ENCODE results near the gene GGA1.

GGA1 gene

DNA sequence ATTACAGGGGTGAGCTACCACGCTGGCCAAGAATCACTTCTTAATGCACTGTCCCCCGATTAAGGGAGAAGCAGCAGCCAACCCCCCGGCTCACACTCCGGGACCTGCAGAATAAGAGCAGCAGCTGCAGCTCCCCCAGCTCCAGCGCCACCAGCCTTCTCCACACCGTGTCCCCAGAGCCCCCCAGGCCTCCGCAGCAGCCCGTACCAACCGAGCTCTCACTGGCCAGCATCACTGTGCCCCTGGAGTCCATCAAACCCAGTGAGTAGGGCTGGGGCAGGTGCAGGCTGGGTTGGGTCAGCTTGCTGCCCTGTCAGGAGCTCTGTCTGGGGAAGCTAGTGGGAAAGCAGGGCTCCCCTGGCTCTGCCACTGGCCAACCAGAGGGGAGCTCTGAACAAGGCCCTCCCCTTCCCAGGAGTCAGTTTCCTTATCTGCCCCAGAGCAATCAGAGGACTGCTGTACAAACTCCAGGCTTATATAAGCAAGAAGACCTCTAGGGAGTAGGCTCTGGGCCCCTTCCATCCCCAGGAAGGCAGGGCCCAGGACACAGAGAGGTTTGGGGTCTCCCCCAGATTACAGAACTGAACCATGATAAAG lies 22.3 kb downstream of the GGA1 start:
- DNase-seq (ENCODE audit: low spot score): no peak

DNA sequence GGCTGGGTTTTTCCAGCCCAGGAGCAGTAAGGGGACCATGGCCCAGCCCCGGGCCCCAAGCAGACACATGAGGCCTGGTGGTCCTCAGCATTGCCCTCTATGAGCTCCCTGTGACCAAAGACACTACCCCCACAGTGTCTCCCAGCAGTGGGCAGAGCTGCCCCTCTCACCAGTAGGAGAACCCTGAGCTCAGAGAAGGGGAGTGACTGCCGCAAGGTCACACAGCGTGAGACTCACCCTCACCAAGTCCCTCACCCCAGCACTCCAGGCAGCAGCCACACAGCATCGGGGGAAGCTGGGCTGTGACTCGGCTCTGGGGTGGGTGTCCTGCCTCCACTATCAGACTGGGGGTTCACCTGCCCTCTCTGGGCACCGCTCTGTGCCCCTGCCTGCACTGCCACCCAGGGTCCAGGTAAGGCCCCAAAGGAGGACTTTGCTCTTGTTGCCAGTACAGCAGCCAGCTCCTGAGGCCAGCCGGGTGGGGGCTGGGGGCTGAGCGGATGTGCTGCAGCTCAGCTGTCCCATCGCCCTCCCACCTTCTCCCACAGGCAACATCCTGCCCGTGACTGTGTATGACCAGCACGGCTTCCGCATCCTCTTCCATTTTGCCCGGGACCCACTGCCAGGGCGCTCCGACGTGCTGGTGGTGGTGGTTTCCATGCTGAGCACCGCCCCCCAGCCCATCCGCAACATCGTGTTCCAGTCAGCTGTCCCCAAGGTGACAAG lies 23.0 kb downstream of the GGA1 start:
- no peak for DNase-seq (ENCODE audit: low spot score)

DNA sequence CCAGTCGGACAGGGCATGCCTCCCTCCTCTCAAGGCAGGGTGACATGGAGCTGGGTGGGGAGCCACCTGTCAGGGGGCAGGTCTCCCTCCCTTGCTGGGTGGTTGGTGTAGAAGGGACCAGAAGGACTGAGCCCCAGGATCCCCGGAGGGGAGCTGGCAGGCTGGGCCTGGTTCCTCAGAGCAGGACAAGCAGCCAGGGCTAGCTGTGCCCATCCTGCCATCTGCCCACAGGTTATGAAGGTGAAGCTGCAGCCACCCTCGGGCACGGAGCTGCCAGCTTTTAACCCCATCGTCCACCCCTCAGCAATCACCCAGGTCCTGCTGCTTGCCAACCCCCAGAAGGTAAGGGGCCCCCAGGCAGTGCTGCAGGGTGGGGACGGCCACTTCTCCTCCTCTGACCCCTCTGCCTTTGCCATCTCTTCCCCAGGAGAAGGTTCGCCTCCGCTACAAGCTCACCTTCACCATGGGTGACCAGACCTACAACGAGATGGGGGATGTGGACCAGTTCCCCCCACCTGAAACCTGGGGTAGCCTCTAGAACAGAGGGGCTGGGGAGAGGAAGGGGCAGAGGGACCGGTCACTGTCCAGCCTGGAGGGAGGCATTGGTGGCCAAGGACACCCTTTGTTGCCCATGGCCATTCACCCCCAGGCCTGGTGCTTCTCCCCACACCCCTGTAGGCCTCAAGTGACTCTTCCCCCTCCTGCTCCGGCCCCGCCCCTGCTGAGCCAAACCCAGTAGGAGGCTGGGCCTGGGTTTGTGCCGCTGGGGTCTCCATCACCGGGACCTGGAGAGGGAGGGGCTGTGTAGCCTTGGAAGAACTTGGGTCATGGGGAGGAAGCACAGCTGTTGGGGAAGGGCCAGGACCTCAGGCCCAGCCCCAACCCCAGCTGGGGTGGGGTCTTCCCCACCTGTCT lies 23.8 kb downstream of the GGA1 start:
- no peak for DNase-seq (ENCODE audit: low spot score)

DNA sequence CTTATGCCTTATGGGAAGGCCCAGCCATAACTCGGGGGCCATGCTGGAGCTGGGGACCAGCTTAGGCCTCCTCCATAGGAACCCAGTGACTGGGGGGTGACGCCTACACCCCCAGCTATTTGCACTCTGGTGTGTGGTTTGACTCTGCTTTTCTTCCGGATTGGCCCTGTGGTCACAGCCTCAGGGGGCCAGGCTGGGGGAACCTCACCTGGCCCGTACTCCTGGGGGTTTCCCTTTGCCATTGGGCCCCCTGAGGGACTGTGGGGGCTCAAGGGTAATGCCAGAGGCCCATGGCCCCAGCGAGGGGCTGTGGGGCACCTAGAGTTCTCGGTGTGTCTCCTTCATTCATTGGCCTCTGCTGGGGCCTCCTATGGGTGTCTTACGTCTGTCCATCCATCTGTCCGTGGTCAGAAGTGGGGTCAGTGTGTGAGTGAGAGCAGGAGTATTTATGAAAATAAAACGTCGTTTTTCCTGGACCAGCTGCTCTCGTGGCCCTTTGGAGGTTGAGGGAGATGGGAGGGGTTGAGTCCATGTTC lies 24.5 kb downstream of the GGA1 start:
- DNase-seq (ENCODE audit: low spot score): no peak

DNA sequence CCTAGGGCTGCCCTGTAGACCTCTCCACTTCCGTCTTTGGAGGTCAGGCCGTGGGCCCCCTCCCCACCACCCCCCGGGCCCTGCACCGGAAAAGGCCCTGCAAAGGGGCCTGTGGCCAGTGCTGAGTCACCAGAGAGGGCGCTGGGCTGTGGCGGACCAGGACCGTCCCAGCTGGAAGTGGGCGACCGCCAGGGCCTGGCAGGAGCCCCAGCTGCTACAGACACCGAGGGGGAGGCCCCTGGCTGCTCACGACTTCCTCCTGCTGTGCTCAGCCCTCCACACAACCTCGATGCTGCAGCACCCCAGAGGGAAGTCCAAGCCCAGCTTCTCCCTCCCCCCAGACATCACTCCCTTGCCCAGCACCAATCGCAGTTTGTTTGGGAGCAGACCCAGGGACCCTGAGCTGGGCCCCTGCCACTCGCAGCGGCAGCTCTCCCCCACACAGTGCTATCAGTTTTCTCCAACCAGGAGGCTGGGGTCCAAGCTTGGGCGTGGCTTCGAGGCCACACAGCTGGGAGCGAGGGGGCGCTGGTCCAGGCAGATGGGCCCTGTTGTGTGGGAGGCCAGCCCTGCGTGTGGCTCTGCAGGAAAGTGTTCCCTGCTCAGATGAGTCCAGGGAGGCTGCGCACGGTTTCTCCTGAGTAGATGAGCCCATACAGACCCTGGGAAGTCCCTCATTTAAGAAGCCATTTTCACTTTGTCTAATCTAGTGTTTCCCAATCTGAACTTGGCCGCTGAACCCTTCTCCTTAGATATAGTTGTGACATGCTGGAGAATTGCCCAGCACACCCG lies 25.2 kb downstream of the GGA1 start:
- DNase-seq (ENCODE audit: low spot score): no peak

DNA sequence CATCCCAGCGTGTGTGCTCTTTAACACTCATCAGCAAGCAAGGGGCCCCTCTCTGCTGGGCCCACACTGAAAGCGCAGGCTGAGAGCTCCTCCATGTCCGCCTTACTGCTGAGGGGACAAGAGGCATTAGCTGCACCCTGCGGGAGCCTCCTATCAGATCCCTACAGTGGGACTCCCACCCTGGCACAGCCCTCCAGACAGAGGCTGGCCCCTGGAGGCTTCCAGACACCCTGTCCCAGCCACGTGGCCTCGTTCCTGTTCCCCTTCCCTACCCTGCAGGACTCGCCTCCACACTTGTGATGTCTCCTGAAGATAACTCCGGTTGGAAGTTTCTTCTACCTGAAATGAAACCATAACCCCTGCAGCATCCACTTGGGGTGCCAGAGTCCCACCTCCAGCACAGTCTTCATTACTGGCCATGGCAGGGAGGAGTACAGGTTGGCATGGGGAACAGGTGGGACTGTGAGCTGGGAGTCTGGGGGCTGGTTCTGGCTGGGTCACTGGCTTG lies 25.8 kb downstream of the GGA1 start:
- DNase-seq (ENCODE audit: low spot score): no peak

DNA sequence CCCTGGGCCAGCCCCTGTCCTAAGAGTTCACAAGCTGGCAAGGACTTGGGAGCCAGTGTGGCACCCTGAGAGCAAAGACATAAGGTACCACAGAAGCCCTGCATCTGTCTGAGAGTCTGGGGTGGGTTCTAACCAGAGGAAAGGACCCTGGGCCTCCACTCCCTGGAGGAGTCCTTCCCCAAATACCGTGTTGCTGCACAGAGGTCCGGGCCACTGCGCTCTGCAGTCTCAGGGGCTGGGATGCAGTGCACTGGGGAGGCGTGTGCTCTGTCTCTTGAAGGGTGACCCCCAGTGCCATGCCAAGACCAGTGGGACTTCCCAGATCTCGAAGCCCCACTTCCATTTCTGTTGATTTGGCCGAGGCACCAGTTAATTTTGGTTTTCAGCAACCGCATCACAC lies 26.5 kb downstream of the GGA1 start:
- DNase-seq (ENCODE audit: low spot score): no peak

DNA sequence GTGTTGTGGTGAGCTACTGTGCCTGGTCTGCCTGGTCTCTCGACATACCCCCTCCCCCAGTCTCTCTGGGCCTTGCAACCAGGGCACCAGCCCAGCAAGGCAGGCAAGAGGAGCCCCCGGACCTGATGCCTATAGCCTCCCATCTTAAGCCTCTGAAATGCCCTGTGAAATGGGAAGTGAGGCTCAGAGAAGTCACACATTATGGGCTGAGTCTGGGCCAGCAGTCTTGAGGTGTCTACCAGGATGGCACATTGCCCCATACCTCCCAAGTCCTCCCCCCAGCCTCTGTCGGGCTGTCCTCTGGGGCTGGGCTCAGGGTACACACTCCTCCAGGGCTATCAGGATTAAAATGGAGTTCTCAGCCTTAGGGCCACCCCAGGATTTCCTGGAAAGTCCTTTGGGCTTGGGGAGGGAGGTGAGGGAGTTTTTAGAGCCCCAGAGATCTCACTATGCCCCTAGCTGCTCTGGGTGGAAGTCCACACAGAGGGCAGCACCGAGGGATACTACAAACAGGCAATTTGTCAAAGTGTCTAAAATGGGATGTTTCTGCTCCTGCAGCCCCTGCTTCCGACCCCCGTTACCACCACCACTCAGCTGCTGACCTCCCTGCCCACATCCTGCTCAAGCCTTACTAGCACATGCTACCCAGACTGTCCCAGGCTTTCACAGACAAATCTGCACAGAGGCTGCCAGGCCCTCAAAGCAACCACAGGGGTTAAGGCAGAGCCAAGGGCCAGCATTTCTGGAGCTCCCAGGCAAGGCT lies 27.7 kb downstream of the GGA1 start:
- DNase-seq (ENCODE audit: low spot score): no peak

DNA sequence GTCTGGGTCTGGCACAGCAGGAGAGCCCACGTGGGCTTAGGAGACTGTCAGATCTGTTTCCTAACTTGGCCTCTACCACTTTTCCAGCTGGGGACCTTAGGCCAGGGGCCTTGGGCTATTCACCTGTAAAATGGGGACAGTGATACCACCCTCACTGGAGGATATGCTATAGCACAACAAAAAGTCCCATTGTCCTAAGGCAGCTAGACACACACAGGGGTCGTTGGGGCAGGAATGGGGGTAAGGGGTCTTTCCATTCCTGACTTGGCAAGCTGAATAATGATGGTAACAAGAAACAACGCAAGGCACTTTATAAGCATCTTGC lies 28.3 kb downstream of the GGA1 start:
- no peak for DNase-seq (ENCODE audit: low spot score)

DNA sequence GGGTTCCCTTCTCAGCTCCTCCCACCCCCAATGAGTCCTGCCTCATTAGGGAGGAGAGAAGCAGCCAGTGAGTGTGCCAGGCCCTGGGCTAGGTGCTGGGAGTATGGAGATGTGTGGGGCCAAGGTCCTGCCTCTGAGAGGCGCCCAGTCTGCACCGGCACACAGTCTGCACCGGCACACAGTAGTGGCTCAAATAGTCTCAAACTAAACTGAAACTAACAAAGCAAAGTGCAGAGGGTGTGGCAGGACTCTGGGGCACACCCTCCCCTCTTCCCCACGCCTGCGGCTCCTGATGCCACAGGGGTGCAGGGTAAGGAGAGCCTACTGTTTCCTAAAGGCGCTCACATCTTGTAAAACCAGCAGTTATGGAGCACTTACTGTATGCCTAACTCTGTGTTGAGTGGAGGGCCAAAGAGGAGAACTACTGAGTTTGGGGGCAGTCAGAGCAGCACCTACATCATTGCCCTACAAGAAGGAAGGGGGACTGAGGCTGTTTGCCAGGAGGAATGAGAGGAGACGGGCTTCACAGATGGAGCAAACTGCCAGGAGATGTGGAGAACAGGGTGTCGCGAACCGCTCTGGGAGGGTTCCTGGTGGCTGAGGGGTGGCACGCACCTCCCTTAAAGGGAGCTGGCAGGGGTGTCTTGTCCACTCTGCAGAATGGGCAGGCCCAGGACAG lies 29.9 kb downstream of the GGA1 start:
- no peak for DNase-seq (ENCODE audit: low spot score)

DNA sequence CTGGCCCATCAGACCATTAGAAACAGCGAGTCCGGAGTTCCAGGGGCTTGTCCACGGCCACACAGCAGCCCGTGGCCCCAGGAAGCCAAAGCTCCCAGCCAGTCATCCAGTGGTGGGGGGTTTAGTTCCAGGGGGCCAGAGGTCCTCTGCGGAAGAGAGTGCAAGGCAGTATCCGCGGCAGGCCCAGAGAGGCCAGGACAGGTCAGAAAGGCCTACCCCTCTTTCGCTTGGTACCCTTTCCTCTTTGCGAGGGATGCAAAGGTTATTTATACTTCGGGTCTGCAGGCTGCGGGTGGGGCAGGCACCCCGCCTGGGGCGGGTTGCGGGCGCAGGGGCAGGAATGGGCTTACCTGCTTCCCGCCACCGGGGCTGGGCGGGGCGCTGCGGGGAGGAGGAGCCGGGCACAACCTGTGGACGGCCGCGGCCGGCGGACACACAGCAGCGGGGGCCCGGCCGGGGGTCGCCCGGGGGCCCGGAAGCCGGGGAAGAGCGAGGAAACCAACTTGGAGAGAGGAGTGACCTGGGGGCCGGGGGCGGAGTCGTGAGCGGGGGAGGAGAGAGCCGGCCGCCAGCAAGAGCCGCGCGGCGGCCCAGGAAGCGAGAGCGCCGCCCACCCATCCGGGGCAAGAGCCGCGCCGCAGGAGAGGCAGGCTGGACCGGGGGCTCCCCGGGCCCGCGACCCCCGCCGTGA lies 30.6 kb downstream of the GGA1 start, which contains the start of gene SH3BP1:
Gene SH3BP1, plus strand, starts transcription at position 600 of the 691 bp plus-strand sequence. CDS start 119 bp downstream, outside the sequence.
- peak; percentile 64 for DNase-seq (ENCODE audit: low spot score)

DNA sequence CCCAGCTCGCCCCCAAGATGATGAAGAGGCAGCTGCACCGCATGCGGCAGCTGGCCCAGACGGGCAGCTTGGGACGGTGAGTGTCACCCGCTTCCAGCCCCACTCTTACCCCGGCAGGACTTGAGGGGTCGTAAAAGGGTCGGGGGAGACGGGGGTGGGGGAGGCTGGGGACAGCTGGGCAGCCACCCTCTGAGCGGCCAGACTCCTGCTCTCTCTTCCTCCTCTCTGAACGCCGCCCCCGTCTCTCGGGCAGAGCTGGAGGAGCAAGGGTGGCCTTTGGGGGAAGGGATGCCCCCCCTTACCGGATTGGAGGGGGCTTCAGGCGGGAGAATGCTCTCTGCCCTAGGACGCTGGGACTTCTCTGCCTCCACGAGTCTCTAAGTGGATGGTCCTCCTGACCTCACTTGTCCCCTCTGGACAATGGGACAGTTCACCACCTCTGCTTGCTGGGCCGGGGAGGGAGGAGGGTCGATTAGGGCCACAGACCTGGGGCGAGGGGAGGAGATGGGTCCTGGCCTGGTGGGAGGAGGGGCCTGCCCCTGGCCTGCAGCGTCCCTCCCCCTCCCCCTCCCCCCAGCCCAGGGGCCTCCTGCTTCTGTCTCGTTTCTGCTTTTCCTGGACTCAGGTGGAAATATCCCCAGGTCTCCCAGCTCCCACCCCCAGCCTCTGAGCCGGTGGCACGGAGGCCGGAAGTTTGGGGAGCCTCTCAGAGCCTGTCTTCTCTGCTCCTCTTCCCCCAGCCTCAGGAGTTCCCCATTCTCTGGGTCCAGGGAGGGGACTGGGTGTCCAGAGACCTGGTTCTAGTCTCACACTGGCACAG lies 31.3 kb downstream of the GGA1 start:
- peak; percentile 63 for DNase-seq (ENCODE audit: low spot score)

DNA sequence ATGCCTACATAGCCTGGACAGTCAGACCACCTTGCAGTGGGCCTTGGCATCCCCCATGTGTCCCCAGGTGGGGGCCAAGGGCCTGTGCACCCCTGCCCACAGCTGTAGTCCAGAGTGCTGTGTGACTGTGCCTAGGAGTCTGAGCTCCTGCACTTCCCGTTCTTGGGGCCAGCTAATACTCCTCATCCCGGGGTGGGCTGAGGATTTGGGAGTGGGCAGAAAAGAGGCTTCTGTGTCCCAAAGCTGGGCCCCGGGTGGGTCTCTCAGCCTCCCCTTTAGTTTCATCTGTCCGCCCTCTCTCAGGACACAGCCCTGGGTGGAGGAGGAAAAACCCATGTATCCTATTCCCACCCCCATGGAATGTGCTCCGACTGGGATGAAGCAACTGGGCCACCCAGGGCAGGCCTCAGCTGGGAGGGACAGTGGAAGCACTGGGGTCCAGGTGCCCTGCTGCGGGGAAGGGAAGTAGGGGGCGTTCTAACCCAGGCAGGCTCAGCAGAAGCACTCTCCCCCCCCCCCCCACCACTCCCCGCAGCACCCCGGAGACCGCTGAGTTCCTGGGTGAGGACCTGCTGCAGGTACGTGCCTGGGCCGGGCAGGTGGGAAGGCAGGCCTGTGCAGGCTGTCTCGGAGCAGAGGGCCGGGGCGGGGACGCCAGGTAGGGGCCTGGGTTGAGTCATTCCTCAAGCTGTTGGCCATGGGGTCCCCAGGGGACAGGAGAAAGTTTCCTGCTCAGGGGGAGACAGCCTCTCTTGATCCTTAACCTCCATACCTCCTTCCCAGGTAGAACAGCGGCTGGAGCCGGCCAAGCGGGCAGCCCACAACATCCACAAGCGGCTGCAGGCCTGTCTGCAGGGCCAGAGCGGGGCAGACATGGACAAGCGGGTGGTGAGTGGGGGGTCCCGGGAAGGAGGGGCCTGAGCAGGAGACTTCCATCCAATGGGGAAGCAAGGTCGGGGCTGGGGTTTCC lies 32.2 kb downstream of the GGA1 start:
- no peak for DNase-seq (ENCODE audit: low spot score)

DNA sequence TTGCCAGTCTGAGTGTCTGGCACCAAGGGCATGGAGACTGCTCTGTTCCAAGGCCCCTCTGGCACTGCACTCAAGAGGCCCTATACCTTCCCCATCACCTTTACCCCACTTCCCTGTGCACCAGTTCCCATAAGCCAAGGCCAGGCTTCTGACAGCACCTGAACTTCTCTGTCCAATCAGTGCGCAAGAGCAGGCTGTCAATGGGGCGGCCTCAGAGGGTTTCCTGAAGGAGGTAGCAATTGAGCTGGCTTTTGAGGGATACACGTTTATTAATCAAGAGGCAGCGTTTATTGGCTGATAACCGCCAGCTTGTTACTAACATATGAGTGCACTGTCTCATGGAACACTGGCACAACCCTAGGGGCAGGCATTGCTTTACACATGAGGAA lies 32.9 kb downstream of the GGA1 start:
- no peak for DNase-seq (ENCODE audit: low spot score)

DNA sequence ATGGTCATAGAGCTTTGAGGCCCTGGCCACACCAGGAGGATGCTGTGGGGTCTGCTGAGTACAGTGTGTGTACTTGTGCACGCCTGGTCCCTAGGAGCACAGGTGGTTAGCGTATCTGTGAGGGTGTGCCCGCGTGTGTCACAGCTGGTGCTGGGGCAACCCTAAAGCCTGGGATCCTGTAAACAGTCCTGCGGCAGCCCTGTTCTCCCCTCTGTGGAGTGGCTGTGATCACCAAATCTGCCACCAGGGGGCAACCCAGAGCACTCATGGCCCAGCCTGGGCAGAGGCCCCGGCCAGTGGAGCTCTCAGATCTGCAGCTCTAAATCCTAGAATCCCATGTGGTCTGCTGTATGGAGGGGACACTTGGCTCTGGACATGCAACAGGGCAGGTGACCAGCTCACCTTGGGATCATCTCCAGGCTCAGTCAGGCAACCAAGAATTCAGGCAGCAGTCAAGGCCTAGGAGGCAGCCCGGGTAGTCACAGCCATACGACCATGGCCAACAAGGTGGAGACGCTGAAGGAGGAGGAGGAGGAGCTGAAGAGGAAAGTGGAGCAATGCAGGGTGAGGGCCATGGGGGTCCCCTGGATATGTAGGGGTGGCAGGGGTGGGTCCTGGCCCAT lies 34.7 kb downstream of the GGA1 start:
- DNase-seq (ENCODE audit: low spot score): peak; percentile 94

DNA sequence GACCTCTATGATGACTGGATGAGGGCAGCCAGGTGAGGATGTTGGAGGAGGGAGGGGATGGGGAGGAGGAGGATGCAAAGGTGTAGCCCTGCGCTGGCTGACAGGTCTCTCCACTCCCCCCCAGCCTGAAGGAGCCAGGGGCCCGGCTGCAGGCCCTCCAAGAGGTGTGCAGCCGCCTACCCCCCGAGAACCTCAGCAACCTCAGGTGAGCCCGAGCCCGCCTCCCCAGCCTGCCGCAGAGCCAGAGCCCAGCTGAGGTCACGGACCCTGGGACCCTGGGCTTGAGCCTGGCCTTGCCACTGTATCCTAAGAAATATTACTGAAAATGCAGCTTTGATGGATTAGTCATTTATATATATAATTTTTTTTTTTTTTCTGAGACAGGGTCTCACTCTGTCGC lies 38.7 kb downstream of the GGA1 start:
- no peak for DNase-seq (ENCODE audit: low spot score)

DNA sequence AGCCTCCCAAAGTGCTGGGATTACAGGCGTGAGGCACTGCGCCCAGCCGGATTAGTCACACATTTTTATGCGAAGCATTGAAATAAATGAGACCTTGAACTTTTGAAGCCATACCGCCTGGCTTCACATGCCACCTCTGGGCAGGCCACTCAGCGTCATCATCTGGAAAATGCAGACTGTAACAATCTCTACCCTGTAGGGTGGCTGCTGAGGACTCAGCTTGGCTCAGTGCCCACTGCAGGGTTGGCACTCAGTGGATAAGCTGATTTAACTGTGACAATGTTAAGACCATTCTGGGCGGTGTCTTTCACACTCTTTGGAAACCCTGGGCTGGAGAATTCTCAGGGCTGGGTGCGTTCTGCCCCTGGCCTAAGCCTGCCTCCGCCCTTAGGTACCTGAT lies 39.3 kb downstream of the GGA1 start:
- no peak for DNase-seq (ENCODE audit: low spot score)
